GM13976 (cell line): Measurements from ENCODE around the gene PYGB.
A peak's percentile ranks its signal among the peaks of the same experiment; 100 is the strongest.

ENCODE experiments used
- DNase-seq: peaks from one replicate; pipeline ENCODE4 v3.0.0; 2012; ENCODE audit warnings: low spot score
- CTCF ChIP-seq: IDR thresholded peaks from 2 replicates; pipeline ENCODE4 v1.5.1; 2012; ENCODE audit warnings: borderline replicate concordance, mild to moderate bottlenecking; ENCODE audit not compliant: insufficient read depth; ENCODE audit errors: extremely low read depth, missing control alignments, control extremely low read depth
- in situ Hi-C: fragments of 300-500 bp; cut with MboI; formaldehyde crosslinking; loops from one replicate; pipeline ENCODE4 v1.12.0; 2022; ENCODE audit warnings: low sequenced_read_pairs, mixed read lengths, inconsistent platforms; ENCODE audit not compliant: unreplicated experiment

The PYGB gene

GRCh38 chr20:25294459-25295385 is 46.8 kb downstream of the PYGB start:
- DNase-seq: peak; percentile 88
- peak; percentile 86 for TF ChIP-seq CTCF
- in situ Hi-C loops: loop anchor here (10.0 to 25.0 kb wide), 2 partner anchors 100 to 568 kb away; partner anchors contain the start of gene ABHD12

- in situ Hi-C loops: loop anchor here (10.0 to 25.0 kb wide), 2 partner anchors 99 to 567 kb away; partner anchors contain the start of gene ABHD12
- DNase-seq: no peak
- no peak for TF ChIP-seq CTCF
Measured at GRCh38 chr20:25295386-25296093, 47.7 kb downstream of the PYGB start.

- in situ Hi-C loops: loop anchor here (10.0 to 25.0 kb wide), 2 partner anchors 98 to 566 kb away; partner anchors contain the start of gene ABHD12
- peak; percentile 69 for DNase-seq
- TF ChIP-seq CTCF: peak; percentile 27
Measured at GRCh38 chr20:25296094-25297093, 48.5 kb downstream of the PYGB start.

- TF ChIP-seq CTCF: no peak
- DNase-seq: peak; percentile 81
- in situ Hi-C loops: loop anchor here (10.0 to 25.0 kb wide), 2 partner anchors 97 to 565 kb away; partner anchors contain the start of gene ABHD12
Measured at GRCh38 chr20:25297141-25297905, 49.4 kb downstream of the PYGB start.

GRCh38 chr20:25299806-25300205 is 51.9 kb downstream of the PYGB start:
- DNase-seq: no peak
- in situ Hi-C loops: loop anchor here (10.0 to 25.0 kb wide), 2 partner anchors 95 to 562 kb away; partner anchors contain the start of gene ABHD12
- TF ChIP-seq CTCF: no peak
